HTERT RPE-1 (cell line): ENCODE results near the gene PAPPA2.
"Not testable (repeated sequence)": the region's sequence is repeated elsewhere in the genome, so short reads cannot be mapped to it uniquely, and the experiment has no call there.

Source experiments
- in situ Hi-C: fragments of 300-500 bp; cut with MboI; formaldehyde crosslinking; loops from 4 replicates; pipeline ENCODE4 v1.14.3; 2020; ENCODE audit warnings: low sequenced_read_pairs

PAPPA2 gene

GRCh38 chr1:176545034-176545639, 82.2 kb downstream of the PAPPA2 start:
- in situ Hi-C loops = no loop called here

- in situ Hi-C loops = no loop called here
These were observed 83.8 kb downstream of the PAPPA2 start for GRCh38 chr1:176546825-176547224.

GRCh38 chr1:176551146-176551545, 88.2 kb downstream of the PAPPA2 start:
- in situ Hi-C loops = no loop called here

GRCh38 chr1:176552217-176552991, 89.4 kb downstream of the PAPPA2 start:
- in situ Hi-C loops = no loop called here

- in situ Hi-C loops = no loop called here
These were observed 90.0 kb downstream of the PAPPA2 start for GRCh38 chr1:176552999-176553398.

GRCh38 chr1:176556288-176556687, 93.3 kb downstream of the PAPPA2 start:
- in situ Hi-C loops = no loop called here

- in situ Hi-C loops = no loop called here
These were observed 94.7 kb downstream of the PAPPA2 start for GRCh38 chr1:176557543-176558258.

- in situ Hi-C loops = no loop called here
These were observed 95.6 kb downstream of the PAPPA2 start for GRCh38 chr1:176558561-176558960.

- in situ Hi-C loops = no loop called here
These were observed 96.5 kb downstream of the PAPPA2 start for GRCh38 chr1:176559474-176559873.

- in situ Hi-C loops = no loop called here
These were observed 96.9 kb downstream of the PAPPA2 start for GRCh38 chr1:176559878-176560277.

- in situ Hi-C loops = no loop called here
These were observed 97.7 kb downstream of the PAPPA2 start for GRCh38 chr1:176560681-176561080.

- in situ Hi-C loops = not testable (repeated sequence)
These were observed 98.8 kb downstream of the PAPPA2 start for GRCh38 chr1:176561761-176562160.

GRCh38 chr1:176566004-176566975, 103.3 kb downstream of the PAPPA2 start:
- in situ Hi-C loops = no loop called here

- in situ Hi-C loops = no loop called here
These were observed 104.3 kb downstream of the PAPPA2 start for GRCh38 chr1:176567190-176567794.

GRCh38 chr1:176568185-176568584, 105.2 kb downstream of the PAPPA2 start:
- in situ Hi-C loops = no loop called here

GRCh38 chr1:176574756-176575155, 111.8 kb downstream of the PAPPA2 start:
- in situ Hi-C loops = no loop called here

- in situ Hi-C loops = no loop called here
These were observed 113.0 kb downstream of the PAPPA2 start for GRCh38 chr1:176575991-176576390.

GRCh38 chr1:176576670-176577069, 113.7 kb downstream of the PAPPA2 start:
- in situ Hi-C loops = no loop called here

GRCh38 chr1:176577646-176578197, 114.7 kb downstream of the PAPPA2 start:
- in situ Hi-C loops = no loop called here

- in situ Hi-C loops = no loop called here
These were observed 116.1 kb downstream of the PAPPA2 start for GRCh38 chr1:176579087-176579486.
